GM12878 (cell line): ENCODE measurements around the gene IFRD2. TPM values are rescaled to one million over a fixed set of nuclear protein-coding genes. Genes with fewer than 3 reads are reported as not detected.

ENCODE experiments used
- CBX5 ChIP-seq: sonication (generic); IDR thresholded peaks from 2 replicates; pipeline ENCODE4 v1.6.1; 2016; ENCODE audit warnings: low read depth, moderate library complexity, mild to moderate bottlenecking, inconsistent platforms
- HDGF ChIP-seq: fragments of 450-650 bp; IDR thresholded peaks from 2 replicates; pipeline ENCODE4 v1.6.1; 2016; ENCODE audit warnings: antibody characterized with exemption
- MYB ChIP-seq: fragments of 150-350 bp; IDR thresholded peaks from 2 replicates; pipeline ENCODE4 v1.6.1; 2014; ENCODE audit warnings: mild to moderate bottlenecking, low read depth, low read length, borderline replicate concordance
- PML ChIP-seq: IDR thresholded peaks from 2 replicates; pipeline ENCODE4 v1.6.1; 2012; ENCODE audit warnings: low read length, inconsistent platforms
- SPI1 ChIP-seq: IDR thresholded peaks from 2 replicates; pipeline ENCODE4 v1.6.1; 2011; ENCODE audit warnings: low read depth, mild to moderate bottlenecking, low read length, moderate library complexity, borderline replicate concordance; ENCODE audit not compliant: insufficient read depth
- STAT3 ChIP-seq: IDR thresholded peaks from 2 replicates; pipeline ENCODE4 v1.6.1; 2011; ENCODE audit warnings: low read depth, low read length, improper control_type of control experiment
- polyA plus RNA-seq, 11 experiments: library from polyadenylated mRNA; depleted of rRNA in 4 of 11; unstranded in 6 of 11; stranded (reverse) in 5 of 11; fragments of >200 nt; fragmentation: Nextera tagmentation in 4 of 11; fragmentation: Illumina TruSeq in 1 of 11; extraction: Ambion mirVana in 4 of 11; extraction: Trizol in 1 of 11; gene quantifications; 1 replicate in 1 of 11; 2 replicates in 10 of 11; pipeline versions ENCODE4 v1.2.1 to v1.2.3, GENCODE V29; 2011 to 2016; ENCODE audit warnings: inconsistent platforms in 2 of 11, missing spikeins in 2 of 11, low read depth in 1 of 11
- total RNA-seq, 4 experiments: library from RNA; depleted of rRNA in 3 of 4; stranded (reverse); fragments of >200 nt in 3 of 4; fragmentation: Illumina TruSeq in 1 of 4; extraction: Trizol in 1 of 4; gene quantifications; 2 replicates each; pipeline versions ENCODE4 v1.2.1 to v1.2.3, GENCODE V29; 2013 to 2021
- TF ChIP-seq, protein P1 (sequence below): fragments of 450-650 bp; conservative IDR thresholded peaks from 2 replicates; pipeline ENCODE4 v1.6.1; 2017; ENCODE audit warnings: mild to moderate bottlenecking, moderate library complexity
- TF ChIP-seq, protein P2 (sequence below): fragments of 450-650 bp; IDR thresholded peaks from 2 replicates; pipeline ENCODE4 v1.6.1; 2017; ENCODE audit warnings: borderline replicate concordance
- TF ChIP-seq, protein P3 (sequence below): IDR thresholded peaks from 2 replicates; pipeline ENCODE4 v1.6.1; 2012; ENCODE audit warnings: low read depth, low read length, improper control_type of control experiment

The IFRD2 gene
- total and polyA plus RNA-seq, 10 of the 15 experiments (the other 5 are each of a cell fraction or from before 2014, with no cell fraction given): 19.1 to 153 (median 80.3) TPM

DNA sequence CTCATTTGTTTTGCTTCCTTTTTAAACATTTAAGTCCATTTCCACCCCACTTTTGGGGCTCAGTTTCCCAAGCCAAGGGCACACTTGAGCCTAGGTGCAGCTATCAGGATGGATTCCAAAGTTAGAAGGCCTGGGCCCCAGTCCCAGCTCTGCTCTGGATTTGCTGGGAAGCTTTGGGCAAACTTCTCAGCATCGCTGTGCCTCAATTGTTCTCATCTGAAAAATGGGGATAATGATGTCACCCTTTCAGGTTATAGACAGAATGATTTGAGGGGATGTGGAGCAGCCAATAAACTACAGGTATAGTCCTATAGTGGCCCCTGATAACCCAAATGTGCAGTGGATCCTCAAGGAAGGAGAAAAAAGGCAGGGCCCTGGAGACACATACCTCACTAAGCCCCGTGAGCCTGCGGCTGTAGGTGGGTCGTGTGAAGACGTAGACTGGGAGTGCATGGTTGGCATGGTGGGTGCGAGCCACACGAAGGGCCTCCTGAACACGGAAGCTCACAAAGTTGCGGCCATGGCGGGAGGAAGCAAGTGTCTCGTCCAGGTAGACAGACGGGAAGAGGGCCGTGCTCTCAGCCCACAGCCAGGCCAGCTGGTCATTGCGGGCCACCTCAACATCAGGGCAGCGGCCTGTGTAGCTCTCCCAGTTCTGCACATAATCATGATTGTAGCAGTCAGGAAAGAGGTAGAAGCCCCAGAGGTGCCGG lies 27.1 kb upstream of the IFRD2 start (continued):
- TF ChIP-seq, protein P1, sequence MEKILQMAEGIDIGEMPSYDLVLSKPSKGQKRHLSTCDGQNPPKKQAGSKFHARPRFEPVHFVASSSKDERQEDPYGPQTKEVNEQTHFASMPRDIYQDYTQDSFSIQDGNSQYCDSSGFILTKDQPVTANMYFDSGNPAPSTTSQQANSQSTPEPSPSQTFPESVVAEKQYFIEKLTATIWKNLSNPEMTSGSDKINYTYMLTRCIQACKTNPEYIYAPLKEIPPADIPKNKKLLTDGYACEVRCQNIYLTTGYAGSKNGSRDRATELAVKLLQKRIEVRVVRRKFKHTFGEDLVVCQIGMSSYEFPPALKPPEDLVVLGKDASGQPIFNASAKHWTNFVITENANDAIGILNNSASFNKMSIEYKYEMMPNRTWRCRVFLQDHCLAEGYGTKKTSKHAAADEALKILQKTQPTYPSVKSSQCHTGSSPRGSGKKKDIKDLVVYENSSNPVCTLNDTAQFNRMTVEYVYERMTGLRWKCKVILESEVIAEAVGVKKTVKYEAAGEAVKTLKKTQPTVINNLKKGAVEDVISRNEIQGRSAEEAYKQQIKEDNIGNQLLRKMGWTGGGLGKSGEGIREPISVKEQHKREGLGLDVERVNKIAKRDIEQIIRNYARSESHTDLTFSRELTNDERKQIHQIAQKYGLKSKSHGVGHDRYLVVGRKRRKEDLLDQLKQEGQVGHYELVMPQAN: no peak
- no peak for TF ChIP-seq STAT3
- no peak for TF ChIP-seq PML
- TF ChIP-seq, protein P2, sequence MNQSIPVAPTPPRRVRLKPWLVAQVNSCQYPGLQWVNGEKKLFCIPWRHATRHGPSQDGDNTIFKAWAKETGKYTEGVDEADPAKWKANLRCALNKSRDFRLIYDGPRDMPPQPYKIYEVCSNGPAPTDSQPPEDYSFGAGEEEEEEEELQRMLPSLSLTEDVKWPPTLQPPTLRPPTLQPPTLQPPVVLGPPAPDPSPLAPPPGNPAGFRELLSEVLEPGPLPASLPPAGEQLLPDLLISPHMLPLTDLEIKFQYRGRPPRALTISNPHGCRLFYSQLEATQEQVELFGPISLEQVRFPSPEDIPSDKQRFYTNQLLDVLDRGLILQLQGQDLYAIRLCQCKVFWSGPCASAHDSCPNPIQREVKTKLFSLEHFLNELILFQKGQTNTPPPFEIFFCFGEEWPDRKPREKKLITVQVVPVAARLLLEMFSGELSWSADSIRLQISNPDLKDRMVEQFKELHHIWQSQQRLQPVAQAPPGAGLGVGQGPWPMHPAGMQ: no peak
- no peak for TF ChIP-seq CBX5
- TF ChIP-seq SPI1: no peak
- TF ChIP-seq HDGF: no peak
- TF ChIP-seq, protein P3, sequence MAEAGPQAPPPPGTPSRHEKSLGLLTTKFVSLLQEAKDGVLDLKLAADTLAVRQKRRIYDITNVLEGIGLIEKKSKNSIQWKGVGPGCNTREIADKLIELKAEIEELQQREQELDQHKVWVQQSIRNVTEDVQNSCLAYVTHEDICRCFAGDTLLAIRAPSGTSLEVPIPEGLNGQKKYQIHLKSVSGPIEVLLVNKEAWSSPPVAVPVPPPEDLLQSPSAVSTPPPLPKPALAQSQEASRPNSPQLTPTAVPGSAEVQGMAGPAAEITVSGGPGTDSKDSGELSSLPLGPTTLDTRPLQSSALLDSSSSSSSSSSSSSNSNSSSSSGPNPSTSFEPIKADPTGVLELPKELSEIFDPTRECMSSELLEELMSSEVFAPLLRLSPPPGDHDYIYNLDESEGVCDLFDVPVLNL: no peak
- TF ChIP-seq MYB: no peak
